Upper lobe of right lung (tissue), 1 donor: ENCODE data around the gene CDX1. TPM values are rescaled to one million over a fixed set of nuclear protein-coding genes. Genes with fewer than 3 reads are reported as not detected.

ENCODE experiments used
- ATAC-seq: fragments of 200-7000 bp; cut with Tn5 transposase; one replicate; pipeline ENCODE4 v1.9.1; 2020; ENCODE audit warnings: mild to moderate bottlenecking, moderate library complexity
- DNase-seq: peaks from one replicate; pipeline ENCODE4 v3.0.0-alpha.2; 2020
- H3K27ac ChIP-seq: fragments of 200-600 bp; one replicate; pipeline ENCODE4 v1.8.0; 2022
- H3K27me3 ChIP-seq: fragments of 200-600 bp; one replicate; pipeline ENCODE4 v1.8.0; 2022; ENCODE audit warnings: mild to moderate bottlenecking
- H3K36me3 ChIP-seq: fragments of 200-600 bp; one replicate; pipeline ENCODE4 v1.8.0; 2022
- H3K4me1 ChIP-seq: fragments of 200-600 bp; one replicate; pipeline ENCODE4 v1.8.0; 2022
- H3K4me3 ChIP-seq: fragments of 200-600 bp; one replicate; pipeline ENCODE4 v1.8.0; 2022; ENCODE audit warnings: mild to moderate bottlenecking
- H3K9me3 ChIP-seq: fragments of 200-600 bp; one replicate; pipeline ENCODE4 v1.8.0; 2022
- intact Hi-C: fragments of 100-400 bp; cut with DNase I; formaldehyde crosslinking; loops from one replicate; pipeline ENCODE4 v1.11.0; 2022
- total RNA-seq: library from RNA; stranded (reverse); fragmentation: NEBNext Ultra II Directional; extraction: Animal tissue kit (Norgen Biotek cat#: 25700); gene quantifications from one replicate; pipeline ENCODE4 v1.2.1, GENCODE V29; 2021
- TF ChIP-seq, protein P1 (sequence below): fragments of 200-600 bp; IDR thresholded peaks from one replicate; pipeline ENCODE4 v1.8.0; 2022; ENCODE audit warnings: antibody characterized with exemption
- donor health status: DM: no; HTN: yes; CAD: no; lungs with severe emphysema.

CDX1 gene
- total RNA-seq, 1 donor from 2014 or later = not detected

DNA sequence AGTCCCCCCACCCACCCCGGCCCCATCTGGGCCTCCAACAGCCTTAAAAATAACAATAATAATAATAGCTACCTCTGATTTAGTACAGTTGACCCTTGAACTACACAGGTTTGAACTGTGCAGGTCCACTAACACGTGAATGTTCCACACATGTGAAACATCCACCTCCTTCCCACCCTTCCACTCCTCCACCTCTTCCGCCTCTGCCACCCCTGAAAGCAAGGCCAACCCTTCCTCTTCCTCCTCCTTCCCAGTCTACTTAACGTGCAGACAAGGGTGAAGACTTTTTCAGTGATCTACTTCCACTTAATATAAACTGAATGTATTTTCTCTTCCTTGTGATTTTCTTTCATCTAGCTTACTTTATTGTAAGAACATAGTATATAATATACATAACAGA lies 21.7 kb upstream of the CDX1 start:
- no peak for DNase-seq
- H3K4me3 ChIP-seq = no peak overlapping the region

DNA sequence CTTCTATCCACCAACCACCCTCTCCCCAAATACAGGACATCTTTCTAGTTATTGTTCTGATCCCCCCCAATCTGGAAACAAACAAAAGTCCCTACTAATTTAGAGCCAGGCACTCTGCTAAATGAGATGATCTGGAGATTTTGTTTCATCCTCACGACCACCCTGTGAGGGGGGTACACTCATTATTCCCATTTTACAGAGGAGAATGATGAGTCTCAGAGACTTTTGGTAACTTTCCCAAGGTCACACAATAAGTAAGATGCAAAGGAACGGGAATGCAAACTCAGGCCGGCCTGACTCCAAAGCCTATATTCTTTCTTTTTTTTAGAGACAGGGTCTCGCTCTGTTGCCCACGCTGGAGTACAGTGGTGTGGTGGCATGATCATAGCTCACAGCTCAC lies 20.3 kb upstream of the CDX1 start:
- no peak overlapping the region for H3K4me3 ChIP-seq
- no peak for ATAC-seq
- H3K27me3 ChIP-seq = no peaks in the 10 kb centered on the region
- H3K4me1 ChIP-seq = peaks cover 35% of the 10 kb centered on the region
- H3K27ac ChIP-seq = no peak overlapping the region
- no peak for DNase-seq
- H3K9me3 ChIP-seq = no peaks in the 10 kb centered on the region
- TF ChIP-seq, protein P1, sequence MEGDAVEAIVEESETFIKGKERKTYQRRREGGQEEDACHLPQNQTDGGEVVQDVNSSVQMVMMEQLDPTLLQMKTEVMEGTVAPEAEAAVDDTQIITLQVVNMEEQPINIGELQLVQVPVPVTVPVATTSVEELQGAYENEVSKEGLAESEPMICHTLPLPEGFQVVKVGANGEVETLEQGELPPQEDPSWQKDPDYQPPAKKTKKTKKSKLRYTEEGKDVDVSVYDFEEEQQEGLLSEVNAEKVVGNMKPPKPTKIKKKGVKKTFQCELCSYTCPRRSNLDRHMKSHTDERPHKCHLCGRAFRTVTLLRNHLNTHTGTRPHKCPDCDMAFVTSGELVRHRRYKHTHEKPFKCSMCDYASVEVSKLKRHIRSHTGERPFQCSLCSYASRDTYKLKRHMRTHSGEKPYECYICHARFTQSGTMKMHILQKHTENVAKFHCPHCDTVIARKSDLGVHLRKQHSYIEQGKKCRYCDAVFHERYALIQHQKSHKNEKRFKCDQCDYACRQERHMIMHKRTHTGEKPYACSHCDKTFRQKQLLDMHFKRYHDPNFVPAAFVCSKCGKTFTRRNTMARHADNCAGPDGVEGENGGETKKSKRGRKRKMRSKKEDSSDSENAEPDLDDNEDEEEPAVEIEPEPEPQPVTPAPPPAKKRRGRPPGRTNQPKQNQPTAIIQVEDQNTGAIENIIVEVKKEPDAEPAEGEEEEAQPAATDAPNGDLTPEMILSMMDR = no peak
- H3K36me3 ChIP-seq = peaks cover 4% of the 10 kb centered on the region
- intact Hi-C loops = no loop called here

More for the DNA sequence above, 21.7 kb upstream of the CDX1 start:
- Histone ChIP-seq H3K27ac (peak overlapping the region; percentile 55), H3K36me3 (no peaks in the 10 kb centered on the region), H3K9me3 (no peaks in the 10 kb centered on the region), H3K27me3 (no peaks in the 10 kb centered on the region), H3K4me1 (peaks cover 42% of the 10 kb centered on the region)
- intact Hi-C loops = no loop called here
- no peak for ATAC-seq
- TF ChIP-seq, protein P1 = no peak

DNA sequence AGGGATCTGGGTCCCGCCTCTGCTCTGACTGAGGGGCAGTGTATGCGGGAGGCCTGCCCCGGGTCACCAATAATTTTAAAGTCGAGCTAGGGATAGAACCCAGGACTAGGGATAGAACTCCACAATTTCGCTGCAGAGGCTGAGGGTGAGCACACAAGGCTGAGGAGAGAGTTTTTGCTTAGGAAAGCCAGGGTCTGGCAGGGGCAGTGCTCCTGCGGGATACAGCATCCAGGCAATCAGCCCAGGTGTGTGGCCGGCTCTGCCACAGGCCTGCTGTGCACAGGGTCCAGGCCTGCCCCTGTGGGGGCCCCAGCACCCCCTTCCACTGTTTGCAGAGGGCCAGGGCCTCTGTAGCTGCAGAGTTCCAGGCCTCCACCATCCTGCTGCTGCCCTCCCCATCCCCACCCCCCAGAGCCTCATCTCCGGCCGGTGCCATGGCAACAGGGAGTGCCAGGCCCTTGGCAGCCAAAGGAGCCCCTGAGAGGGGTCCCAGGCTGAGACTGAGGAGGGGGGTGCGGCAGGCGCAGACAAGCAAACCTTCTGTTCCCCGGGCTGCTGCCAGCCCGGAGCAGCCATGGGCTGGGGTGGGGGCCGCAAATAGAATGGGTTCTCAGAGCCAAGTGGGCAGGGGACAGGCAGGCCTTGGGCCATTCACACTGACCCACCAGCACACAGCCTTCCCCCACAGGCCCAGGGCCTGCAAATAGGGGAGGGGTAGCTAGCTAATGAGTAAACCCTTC lies 19.5 kb upstream of the CDX1 start:
- no peaks in the 10 kb centered on the region for H3K27me3 ChIP-seq
- peaks cover 5% of the 10 kb centered on the region for H3K36me3 ChIP-seq
- peaks cover 27% of the 10 kb centered on the region for H3K4me1 ChIP-seq
- TF ChIP-seq, protein P1 = no peak
- intact Hi-C loops = no loop called here
- H3K9me3 ChIP-seq = no peaks in the 10 kb centered on the region
- H3K4me3 ChIP-seq = no peak overlapping the region
- no peak overlapping the region for H3K27ac ChIP-seq
- no peak for DNase-seq
- ATAC-seq = no peak

DNA sequence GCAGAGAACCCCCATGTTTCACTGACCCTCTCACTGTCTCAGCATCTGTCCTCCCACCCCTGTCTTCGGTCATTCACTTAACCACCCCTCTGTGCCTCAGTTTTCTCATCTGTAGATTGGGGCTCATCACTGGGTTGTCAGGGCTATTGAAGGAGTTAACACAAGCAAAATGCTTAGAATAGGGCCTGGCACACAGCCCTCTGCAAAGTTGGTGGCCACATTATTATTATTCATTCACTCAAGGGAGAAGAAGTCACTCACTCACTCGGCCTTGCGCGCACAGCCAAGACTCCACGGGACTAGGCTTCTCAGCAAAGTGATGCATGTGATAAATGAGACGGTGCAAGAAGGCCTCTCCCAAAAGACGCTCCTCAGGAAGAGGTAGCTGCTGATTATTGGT lies 18.9 kb upstream of the CDX1 start:
- no peak for DNase-seq
- intact Hi-C loops = no loop called here
- no peak overlapping the region for H3K27ac ChIP-seq

DNA sequence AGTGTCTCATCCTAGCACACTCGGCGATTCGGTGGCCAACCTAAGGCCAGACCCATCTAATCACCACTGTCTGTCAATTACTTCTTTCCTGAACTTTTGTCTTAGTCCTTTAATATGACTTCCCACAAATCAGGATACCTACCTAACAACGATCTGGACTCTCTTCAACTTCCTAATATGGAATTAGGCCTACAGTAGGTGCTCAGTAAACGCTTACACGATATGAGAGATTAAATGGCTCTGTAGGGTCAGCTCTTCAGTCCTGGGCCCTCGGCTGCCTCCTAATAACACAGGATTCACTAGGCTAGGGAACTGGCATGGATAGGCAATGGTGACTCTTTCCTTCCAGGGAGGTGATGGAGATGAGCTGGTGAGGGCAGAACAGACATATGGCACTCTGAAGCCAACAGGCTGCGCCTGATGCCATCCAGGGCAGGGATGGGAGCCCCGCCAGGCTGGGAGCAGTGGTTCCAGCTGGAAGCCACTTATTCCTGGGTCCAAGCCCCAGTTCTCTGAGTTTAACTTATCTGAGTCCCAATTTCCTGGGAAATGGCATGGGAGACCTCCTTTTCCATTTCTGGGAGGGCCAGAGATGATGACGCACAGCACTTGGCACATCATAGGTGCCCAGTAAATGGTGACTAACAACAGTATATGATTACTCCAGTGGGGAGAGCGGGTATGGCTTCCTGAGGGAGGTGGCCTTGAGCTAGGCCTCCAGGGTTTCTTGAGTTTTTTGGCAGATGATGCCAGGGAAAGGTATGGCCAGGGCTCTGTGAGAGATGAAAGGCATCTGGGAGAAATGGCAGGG lies 18.3 kb upstream of the CDX1 start:
- H3K36me3 ChIP-seq = peaks cover 5% of the 10 kb centered on the region
- no peaks in the 10 kb centered on the region for H3K27me3 ChIP-seq
- H3K9me3 ChIP-seq = no peaks in the 10 kb centered on the region
- ATAC-seq (no peak), DNase-seq (no peak)
- intact Hi-C loops = no loop called here
- no peak overlapping the region for H3K4me3 ChIP-seq
- TF ChIP-seq, protein P1 = no peak
- peaks cover 15% of the 10 kb centered on the region for H3K4me1 ChIP-seq
- peak overlapping the region; percentile 42 for H3K27ac ChIP-seq

More for the DNA sequence above, 18.9 kb upstream of the CDX1 start:
- Histone ChIP-seq H3K9me3 (no peaks in the 10 kb centered on the region), H3K36me3 (peaks cover 5% of the 10 kb centered on the region), H3K4me3 (no peak overlapping the region), H3K27me3 (no peaks in the 10 kb centered on the region), H3K4me1 (peaks cover 20% of the 10 kb centered on the region)
- TF ChIP-seq, protein P1 = no peak
- no peak for ATAC-seq
